ENCODE results near the gene SELL.
"Not testable (repeated sequence)": the region's sequence is repeated elsewhere in the genome, so short reads cannot be mapped to it uniquely, and the experiment has no call there.

The SELL gene

GRCh38 chr1:169704797-169705196 lies 6.6 kb downstream of the SELL start:
- DNase-seq (ENCODE audit: low spot score), result no peak

GRCh38 chr1:169701261-169702005 lies 10.0 kb downstream of the SELL start:
- DNase-seq (ENCODE audit: low spot score), result no peak

- no peak for DNase-seq (ENCODE audit: low spot score)
Observed at GRCh38 chr1:169699707-169700106, 11.7 kb downstream of the SELL start.

- no peak for DNase-seq (ENCODE audit: low spot score)
Observed at GRCh38 chr1:169698976-169699375, 12.4 kb downstream of the SELL start.

DNA sequence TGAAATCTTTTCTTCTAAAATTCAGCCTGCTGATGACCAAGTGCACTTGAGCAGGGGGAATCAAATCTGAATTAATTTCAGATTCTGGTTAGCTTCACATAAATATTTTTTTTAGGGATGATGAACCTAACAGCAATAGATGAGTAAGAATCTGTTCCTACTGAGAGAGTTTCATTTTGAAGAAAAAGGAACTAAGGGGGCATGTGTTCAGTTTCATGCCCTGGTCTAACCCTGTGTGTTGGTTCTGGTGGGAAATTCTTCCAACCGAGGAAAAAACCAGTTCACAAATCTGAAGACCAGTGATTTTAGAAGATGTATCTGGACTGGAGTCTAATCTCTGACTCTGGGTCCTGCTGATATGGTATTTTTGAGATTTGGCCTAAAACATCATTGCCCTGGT lies 13.7 kb downstream of the SELL start:
- DNase-seq (ENCODE audit: low spot score), result no peak

- DNase-seq (ENCODE audit: low spot score), result no peak
Observed at GRCh38 chr1:169696273-169697100, 14.9 kb downstream of the SELL start.

DNA sequence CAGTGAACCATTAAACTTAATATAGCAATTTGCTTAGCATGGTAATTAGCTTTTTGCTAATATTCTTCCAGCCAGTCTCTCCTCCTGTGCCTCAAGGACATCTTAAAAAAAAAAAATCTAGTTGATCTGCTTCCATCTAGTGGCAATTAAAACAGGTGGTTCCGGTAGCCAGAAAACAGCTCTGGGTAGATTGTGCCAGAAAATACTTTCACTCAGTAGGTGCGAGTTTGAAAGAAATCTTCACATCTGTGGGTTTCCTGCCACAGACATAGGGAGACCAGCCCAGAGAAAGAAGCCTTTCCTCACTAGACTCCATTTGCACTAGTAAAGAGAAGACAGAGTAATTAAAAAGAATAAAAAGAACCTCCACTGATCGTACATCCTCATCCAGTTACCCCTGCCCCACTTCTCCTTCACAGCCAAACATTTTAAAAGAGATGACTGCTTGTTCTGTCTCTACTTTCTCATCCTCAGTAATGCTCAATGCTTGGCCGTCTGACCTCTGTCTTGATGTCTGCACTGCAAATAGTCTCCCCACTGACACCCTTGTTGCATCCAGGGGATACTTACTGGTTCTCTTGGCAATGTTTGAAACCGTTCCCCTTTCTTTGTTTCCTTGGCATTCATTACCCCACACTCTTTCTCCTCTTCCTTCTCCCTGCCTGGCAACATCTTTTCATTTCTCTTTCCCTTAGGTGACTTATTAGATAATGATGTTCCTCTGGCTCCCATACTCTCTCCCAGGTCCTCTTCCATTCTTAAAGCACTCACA lies 16.9 kb downstream of the SELL start:
- no peak for DNase-seq (ENCODE audit: low spot score)

DNA sequence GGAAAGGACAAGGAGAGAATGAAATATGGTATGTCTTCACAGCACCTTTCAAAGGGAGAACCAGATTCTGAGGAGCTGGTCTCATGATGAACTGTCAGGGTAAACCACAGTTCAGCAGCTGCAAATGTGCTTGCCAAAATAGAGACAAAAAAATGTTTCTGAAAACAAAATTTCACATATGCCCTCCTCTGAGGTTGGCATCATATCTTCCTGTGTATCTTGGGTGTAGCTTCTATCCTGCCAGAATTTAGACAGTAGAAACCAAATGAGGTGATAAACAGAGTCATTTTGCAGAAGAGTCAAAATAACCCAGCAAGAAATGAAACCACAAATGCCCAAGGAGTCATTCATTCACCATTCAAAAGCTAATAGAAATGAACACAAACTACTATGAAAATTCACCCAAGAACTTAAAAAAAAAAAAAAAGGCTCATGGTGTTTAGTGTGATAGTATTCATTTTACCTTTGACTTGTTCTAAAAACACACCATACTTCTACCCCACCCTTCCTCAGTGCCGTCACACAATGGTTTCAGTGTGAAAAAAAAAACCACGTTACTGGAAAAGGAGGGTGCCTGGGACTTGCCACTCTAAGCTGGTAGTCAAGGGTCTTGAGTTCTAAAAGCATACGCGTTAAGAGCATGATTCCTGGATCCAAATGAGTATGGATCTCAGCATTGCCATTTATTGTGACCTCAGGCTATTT lies 18.5 kb downstream of the SELL start:
- DNase-seq (ENCODE audit: low spot score), result no peak

- no peak for DNase-seq (ENCODE audit: low spot score)
Observed at GRCh38 chr1:169690489-169690888, 20.9 kb downstream of the SELL start.

DNA sequence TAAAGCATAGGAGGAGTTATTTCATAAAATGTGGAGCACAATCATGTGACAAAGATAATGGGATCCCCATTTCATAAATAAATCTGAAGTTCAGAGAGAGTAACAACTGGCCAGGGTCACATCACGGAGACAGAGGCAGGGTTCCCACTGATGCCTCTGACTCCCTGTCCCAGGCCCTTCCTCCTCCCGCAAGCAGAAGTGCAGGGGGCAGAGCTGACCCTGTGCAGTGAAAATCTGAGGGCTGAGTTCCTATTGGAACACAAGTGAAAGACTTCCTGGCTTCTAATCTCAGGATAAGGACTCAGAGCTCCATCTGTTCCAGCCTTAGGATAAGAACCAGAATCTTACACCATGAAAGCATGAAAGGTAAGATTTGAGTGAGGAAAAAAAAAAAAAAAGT lies 22.0 kb downstream of the SELL start:
- DNase-seq (ENCODE audit: low spot score), result no peak

GRCh38 chr1:169688377-169688776 lies 23.0 kb downstream of the SELL start:
- DNase-seq (ENCODE audit: low spot score), result not testable (repeated sequence)

DNA sequence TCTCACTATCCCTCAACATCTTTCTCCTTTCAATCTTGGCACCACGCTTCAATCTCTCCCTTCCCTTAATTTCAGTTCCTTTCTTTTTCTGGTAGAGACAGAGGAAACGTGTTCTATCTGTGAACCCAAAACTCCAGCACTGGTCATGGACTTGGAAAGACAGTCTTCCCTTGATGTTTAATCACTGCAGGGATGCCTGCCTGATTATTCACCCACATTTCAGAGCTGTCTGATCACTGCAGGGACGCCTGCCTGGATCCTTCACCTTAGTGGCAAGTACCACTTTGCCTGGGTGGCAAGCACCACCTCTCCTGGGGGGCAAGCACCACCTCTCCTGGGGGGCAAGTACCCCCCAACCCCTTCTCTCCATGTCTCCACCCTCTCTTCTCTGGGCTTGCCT lies 27.8 kb downstream of the SELL start:
- DNase-seq (ENCODE audit: low spot score), result no peak

DNA sequence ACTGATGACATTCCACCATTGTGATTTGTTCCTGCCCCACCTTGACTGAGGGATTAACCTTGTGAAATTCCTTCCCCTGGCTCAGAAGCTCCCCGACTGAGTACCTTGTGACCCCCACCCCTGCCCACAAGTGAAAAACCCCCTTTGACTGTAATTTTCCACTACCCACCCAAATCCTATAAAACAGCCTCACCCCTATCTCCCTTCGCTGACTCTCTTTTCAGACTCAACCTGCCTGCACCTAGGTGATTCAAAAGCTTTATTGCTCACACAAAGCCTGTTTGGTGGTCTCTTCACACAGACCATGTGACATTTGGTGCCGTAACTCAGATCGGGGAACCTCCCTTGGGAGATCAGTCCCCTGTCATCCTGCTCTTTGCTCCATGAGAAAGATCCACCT lies 28.3 kb downstream of the SELL start:
- not testable (repeated sequence) for DNase-seq (ENCODE audit: low spot score)

GRCh38 chr1:169682071-169682470 lies 29.3 kb downstream of the SELL start:
- no peak for DNase-seq (ENCODE audit: low spot score)

GRCh38 chr1:169681140-169681539 lies 30.3 kb downstream of the SELL start:
- DNase-seq (ENCODE audit: low spot score), result no peak

DNA sequence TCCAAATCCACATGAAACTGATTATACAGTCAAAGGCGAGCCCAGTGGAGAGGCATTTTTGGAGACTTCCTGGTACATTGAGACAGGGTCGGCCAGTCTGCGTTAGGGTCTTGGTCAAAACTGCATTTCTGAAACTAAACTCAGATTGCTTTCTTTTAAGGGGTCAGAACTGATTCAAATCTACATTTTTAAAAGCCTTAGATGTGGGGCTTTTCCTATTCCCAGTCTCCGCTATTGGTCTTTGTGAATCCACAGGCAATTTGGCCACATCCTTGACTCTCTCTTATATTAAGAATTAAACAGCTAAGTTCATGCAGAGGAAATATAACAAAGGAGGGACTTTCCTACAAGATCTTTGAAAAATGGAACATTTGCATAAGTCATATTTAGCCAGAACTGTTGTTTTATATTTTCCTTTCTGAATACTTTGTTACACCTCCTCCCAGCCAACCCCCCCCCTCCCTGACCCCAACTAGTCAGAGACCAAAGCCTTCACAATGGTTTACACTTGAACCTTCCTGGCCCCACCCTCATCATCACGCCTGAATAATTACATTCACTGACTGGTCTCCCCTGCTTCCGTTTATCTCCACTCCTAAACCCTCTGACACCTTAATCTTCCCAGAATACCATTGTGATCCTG lies 30.9 kb downstream of the SELL start:
- no peak for DNase-seq (ENCODE audit: low spot score)

DNA sequence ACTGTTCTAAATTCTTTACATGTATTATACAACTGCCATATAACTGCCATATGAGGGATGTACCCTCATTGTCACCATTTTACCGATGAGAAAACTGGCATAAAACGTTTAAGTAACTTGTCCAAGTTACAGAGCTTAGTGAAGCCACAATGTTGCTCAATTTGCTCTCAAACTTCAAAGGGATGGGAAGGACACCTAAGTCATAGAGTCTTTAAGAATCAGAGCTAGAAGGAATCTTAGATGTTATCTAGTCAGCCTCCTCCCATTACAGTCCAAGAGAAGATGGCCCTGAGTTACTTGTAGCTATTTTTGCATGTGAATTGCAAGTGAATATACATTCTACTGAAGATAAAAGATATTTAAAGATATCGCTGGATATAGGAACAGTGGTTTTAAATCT lies 31.7 kb downstream of the SELL start:
- no peak for DNase-seq (ENCODE audit: low spot score)

GRCh38 chr1:169676001-169676400 lies 35.4 kb downstream of the SELL start:
- DNase-seq (ENCODE audit: low spot score), result no peak

- no peak for DNase-seq (ENCODE audit: low spot score)
Observed at GRCh38 chr1:169670836-169671235, 40.6 kb downstream of the SELL start.

DNA sequence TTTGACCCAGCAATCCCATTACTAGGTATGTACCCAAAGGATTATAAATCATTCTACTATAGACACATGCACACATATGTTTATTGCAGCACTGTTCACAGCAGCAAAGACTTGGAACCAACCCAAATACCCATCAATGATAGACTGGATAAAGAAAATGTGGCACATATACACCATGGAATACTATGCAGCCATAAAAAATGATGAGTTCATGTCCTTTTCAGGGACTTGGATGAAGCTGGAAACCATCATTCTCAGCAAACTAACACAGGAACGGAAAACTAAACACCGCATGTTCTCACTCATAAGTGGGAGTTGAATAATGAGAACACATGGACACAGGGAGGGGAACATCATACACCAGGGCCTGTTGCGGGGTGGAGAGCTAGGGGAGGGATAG lies 41.2 kb downstream of the SELL start:
- DNase-seq (ENCODE audit: low spot score), result not testable (repeated sequence)

Data from RKO (cell line).